NCI-H1930 (cell line): ENCODE measurements around the gene GOLGB1.

Experiments
- DNase-seq, 2 experiments: peaks; one replicate each; lab custom pipeline; 2025; lab: John Stamatoyannopoulos, UW

GOLGB1 gene

GRCh38 chr3:121637922-121638321, 111.6 kb downstream of the GOLGB1 start:
- no peak for DNase-seq

GRCh38 chr3:121630355-121630754, 119.2 kb downstream of the GOLGB1 start:
- DNase-seq, result no peak

GRCh38 chr3:121629601-121630000, 119.9 kb downstream of the GOLGB1 start:
- no peak for DNase-seq

- DNase-seq, result no peak
Measured at GRCh38 chr3:121627622-121628021, 121.9 kb downstream of the GOLGB1 start.

- DNase-seq, result no peak
Measured at GRCh38 chr3:121627211-121627610, 122.3 kb downstream of the GOLGB1 start.

GRCh38 chr3:121626495-121626894, 123.0 kb downstream of the GOLGB1 start:
- no peak for DNase-seq

- DNase-seq, result no peak
Measured at GRCh38 chr3:121624147-121624899, 125.2 kb downstream of the GOLGB1 start.

GRCh38 chr3:121621491-121621890, 128.1 kb downstream of the GOLGB1 start:
- no peak for DNase-seq

- DNase-seq, result no peak
Measured at GRCh38 chr3:121619691-121620090, 129.8 kb downstream of the GOLGB1 start.
